NCI-H2081 treated with DMSO at 0.1 percent for 48 hours (cell line): ENCODE measurements around the gene GLYATL1B.
"Not testable (repeated sequence)": the region's sequence is repeated elsewhere in the genome, so short reads cannot be mapped to it uniquely, and the experiment has no call there.

Source experiments
- DNase-seq: peaks from one replicate; lab custom pipeline; 2025; lab: John Stamatoyannopoulos, UW

Gene GLYATL1B

GRCh38 chr11:59095972-59096575 is 10.0 kb downstream of the GLYATL1B start:
- not testable (repeated sequence) for DNase-seq

GRCh38 chr11:59097113-59097708 is 11.1 kb downstream of the GLYATL1B start:
- no peak for DNase-seq

GRCh38 chr11:59097938-59098337 is 11.8 kb downstream of the GLYATL1B start:
- not testable (repeated sequence) for DNase-seq

- no peak for DNase-seq
Measured at GRCh38 chr11:59102259-59102765, 16.2 kb downstream of the GLYATL1B start.

- peak; percentile 91 for DNase-seq
Measured at GRCh38 chr11:59106363-59107336, 20.5 kb downstream of the GLYATL1B start, which contains the start of gene FAM111B. Gene FAM111B (plus strand): TSS chr11:59107237. CDS start chr11:59109626, 2,389 bp downstream.

- not testable (repeated sequence) for DNase-seq
Measured at GRCh38 chr11:59107721-59108120, 21.6 kb downstream of the GLYATL1B start.

GRCh38 chr11:59112494-59112893 is 26.4 kb downstream of the GLYATL1B start:
- DNase-seq, result no peak

- DNase-seq, result no peak
Measured at GRCh38 chr11:59114344-59114743, 28.2 kb downstream of the GLYATL1B start.

- DNase-seq, result no peak
Measured at GRCh38 chr11:59115553-59115952, 29.4 kb downstream of the GLYATL1B start.

GRCh38 chr11:59117774-59118173 is 31.7 kb downstream of the GLYATL1B start:
- no peak for DNase-seq

GRCh38 chr11:59119826-59120225 is 33.7 kb downstream of the GLYATL1B start:
- DNase-seq, result no peak

GRCh38 chr11:59135648-59136461 is 49.7 kb downstream of the GLYATL1B start:
- peak; percentile 5 for DNase-seq

GRCh38 chr11:59136551-59136950 is 50.4 kb downstream of the GLYATL1B start:
- not testable (repeated sequence) for DNase-seq

GRCh38 chr11:59137190-59137589 is 51.1 kb downstream of the GLYATL1B start:
- no peak for DNase-seq

GRCh38 chr11:59138643-59139042 is 52.5 kb downstream of the GLYATL1B start:
- DNase-seq, result no peak

GRCh38 chr11:59141191-59141590 is 55.1 kb downstream of the GLYATL1B start:
- DNase-seq, result no peak

- no peak for DNase-seq
Measured at GRCh38 chr11:59141673-59142460, 55.8 kb downstream of the GLYATL1B start.

GRCh38 chr11:59142530-59143507 is 56.7 kb downstream of the GLYATL1B start, which contains the start of gene FAM111A:
Gene FAM111A (plus strand): TSS chr11:59142856. CDS start chr11:59148873, 6,017 bp downstream.
- DNase-seq, result peak; percentile 40

GRCh38 chr11:59144096-59144495 is 58.0 kb downstream of the GLYATL1B start:
- no peak for DNase-seq
